NCI-H446 treated with DMSO at 0.1 percent for 48 hours (cell line): ENCODE measurements around the gene OSCAR.
A peak's percentile ranks its signal among the peaks of the same experiment; 100 is the strongest.
"Not testable (repeated sequence)": the region's sequence is repeated elsewhere in the genome, so short reads cannot be mapped to it uniquely, and the experiment has no call there.

Source experiments
- DNase-seq: peaks from one replicate; lab custom pipeline; 2025; lab: John Stamatoyannopoulos, UW

OSCAR gene

DNA sequence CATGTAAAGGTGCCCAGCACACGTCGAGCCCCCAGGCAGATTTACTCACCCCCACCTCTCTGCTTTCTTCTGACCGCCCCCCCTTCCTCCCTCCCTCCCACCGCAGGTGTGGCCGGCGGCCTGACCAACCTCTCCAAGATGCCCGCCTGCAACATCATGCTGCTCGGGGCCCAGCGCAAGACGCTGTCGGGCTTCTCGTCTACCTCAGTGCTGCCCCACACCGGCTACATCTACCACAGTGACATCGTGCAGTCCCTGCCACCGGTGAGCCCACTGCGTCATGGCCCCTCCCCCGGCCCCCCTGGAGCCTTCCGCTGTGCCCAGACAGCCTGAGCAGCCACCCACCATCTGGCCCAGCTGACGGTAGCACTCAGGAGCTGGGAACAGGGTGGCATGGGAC, 23.8 kb upstream of the OSCAR start:
- DNase-seq = no peak

DNA sequence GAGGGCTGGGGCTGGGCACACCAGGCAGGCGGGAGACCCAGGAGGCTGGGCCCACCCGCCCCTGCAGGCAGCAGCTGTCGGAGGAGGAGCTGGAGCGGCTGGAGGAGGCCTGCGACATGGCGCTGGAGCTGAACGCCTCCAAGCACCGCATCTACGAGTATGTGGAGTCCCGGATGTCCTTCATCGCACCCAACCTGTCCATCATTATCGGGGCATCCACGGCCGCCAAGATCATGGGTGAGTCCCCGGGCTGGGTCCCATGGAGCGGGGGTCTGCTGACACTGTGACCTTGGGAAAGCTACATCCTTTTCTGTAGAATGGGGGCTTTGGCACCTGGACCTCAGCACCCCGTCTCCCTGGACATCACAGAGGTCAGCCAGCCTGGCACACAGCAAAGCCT, 23.1 kb upstream of the OSCAR start:
- no peak for DNase-seq

DNA sequence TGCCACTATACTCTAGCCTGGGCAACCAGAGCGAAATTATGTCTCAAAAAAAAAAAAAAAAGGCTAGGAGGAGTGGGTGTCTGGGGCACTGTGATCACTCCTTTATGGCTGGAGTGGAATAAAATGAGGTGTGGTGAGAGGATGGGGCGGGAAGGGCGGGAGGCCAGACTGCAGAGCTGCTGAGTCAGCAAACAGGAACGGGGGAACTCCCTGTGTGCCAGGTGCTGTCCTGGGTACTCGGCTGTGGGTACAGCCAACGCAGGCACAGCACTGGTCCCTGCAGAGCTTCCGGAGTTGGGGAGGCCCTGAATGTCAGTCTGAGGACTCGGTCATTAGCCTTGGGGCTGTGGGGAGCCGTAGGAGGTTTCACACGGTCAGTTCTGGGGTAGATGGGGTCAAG, 20.7 kb upstream of the OSCAR start:
- DNase-seq = no peak

DNA sequence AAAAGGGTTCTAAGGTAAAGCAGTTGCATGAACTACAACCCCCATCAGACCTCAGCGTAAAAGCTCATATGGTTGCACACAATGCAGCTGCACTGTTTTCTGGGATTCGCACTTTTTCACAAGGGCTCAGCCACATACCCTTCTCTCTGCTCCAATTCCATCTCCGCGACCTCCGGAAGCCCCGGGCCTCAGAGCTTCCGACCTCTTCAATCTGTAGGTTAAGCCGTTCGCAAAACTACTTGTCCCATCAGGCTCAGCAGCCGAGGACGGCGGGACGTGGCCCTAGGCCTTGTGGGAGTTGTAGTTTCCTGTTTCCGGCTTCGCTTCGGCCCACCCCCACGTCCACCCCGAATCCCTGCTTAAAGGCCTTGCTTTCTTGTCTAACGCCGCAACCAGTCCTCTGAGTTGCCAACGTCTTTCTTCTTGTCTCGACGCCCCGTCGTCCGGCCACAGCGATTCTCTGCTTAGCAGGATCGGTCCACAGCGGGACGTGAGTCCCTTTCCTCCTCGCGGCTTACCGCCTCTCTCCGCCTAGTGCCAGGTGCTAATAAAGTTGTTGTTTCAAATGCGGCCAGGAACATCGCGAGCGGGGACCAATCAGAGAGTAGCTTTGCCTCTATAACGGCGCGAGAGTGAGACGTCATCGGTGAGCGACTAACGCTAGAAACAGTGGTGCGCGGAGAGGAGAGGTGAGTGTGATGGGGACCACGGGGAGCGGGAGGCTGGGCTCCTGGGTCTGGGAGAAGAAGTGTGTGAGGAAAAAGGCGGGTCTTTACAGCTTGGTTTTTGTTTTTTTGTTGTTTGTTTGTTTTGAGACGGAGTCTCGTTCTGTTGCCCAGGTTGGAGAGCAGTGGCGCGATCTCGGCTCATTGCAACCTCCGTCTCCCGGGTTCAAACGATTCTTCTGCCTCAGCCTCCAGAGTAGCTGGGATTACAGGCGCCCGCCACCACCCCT, 14.8 kb upstream of the OSCAR start, which contains the start of the genes PRPF31 and TFPT:
TSS of gene PRPF31 (plus strand) at position 646 of the 955 bp plus-strand sequence. CDS start 2,525 bp downstream, outside the sequence.
TSS of gene TFPT (minus strand) at position 549 of the 955 bp plus-strand sequence. CDS start at position 161, 388 bp downstream.
- DNase-seq = peak; percentile 97

DNA sequence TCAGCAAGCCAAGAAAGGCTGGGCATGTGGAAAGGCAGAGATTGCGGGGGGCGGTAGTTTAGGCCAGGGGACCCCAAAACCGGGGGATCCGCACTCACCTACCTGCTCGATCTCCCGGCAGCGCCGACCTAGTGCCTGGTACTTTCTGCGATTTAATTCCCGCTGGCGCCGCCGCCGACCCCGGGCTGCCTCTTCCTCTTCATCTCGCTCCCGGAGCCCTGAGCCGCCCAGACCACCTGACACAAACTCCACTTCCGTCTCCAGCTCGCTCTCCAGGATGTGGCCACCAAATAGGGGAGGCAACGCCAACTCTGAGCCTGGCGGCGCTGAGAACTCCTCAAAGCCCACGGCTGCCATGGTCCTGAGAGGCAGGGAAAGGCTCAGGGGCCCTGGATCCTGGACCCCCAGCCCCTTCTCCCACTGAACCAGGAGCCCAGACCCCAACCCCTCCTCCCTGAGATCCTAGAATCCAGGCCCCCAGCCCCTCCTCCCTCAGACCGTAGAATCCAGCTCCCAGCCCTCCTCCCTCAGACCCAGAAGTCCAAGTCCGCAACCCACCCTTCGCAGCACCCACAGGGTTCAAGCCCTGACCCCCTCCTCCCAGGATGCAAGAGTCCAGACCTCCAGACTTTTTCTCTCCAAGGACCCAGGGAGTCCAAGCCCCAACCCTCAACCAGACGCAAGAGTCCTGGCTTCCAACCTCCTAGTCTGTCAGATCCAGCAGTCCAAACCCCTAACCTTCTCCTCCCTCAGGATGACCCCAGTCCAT, 13.9 kb upstream of the OSCAR start:
- DNase-seq = no peak

DNA sequence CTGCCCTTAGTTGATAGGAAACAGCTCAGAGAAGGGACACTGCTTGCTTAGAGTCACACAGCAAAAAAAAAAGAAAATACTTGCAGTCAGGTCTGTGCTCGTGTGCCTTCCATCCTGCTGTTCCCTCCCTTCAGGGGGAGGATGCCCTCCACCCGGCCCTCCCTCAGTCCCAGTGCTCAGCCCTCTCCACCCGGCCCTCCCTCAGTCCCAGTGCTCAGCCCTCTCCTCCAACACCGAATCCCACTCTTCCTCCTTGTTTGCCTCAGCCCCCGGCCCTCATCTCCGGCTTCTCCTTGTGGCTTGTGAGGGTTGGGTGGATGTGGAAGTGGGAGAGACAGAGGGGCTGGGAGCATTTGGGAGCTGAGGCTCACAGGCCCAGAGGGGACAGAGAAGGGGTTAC, 9.0 kb upstream of the OSCAR start:
- no peak for DNase-seq

DNA sequence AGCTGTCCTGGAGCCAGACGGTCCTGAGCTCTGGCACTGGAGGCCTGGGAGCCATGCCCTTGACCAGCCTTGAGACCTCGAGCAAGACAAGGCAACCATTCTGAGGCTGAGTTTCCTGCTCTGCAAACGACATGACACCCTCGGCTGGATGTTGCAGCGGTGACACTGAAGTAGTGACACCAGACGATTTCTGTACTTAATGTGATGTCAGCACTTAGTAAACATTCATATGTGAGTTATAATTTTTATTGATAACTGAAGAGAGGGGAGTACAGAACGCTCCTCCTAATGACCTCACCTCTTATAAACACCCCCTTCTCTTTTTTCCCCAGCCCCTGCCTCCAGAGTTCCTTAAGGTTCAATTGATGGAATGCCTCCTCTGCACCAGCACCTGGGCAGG, 7.9 kb upstream of the OSCAR start:
- no peak for DNase-seq

DNA sequence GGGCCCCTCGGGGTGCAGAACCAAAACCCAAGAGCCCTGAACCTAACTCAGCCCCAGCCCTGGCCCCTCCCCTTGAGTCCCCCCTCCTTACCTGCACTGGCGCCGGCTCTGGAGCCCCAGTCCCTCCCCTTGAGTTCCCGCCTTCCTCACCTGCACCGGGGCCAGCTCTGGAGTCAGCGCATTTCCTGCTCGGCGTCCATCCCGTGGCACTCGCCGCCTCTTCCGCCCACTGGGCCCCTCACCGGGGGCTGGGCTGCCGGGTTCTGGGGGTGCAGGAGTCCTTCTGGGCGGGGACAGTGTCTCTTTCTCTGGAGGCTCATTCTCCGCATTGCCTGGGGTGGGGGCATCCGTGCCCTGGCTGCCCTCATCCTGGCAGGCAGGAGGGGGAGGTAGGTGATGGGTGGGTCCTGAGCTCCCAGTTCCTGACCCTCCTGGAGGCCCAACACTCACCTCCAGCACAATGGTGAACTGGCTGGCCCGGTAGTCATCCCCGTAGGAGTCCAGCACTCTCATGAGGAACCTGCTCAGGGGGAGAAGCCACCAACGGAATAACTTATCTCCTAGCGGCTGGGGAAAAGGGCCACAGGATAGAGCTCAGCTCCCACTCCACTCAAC, 7.4 kb upstream of the OSCAR start:
- no peak for DNase-seq

DNA sequence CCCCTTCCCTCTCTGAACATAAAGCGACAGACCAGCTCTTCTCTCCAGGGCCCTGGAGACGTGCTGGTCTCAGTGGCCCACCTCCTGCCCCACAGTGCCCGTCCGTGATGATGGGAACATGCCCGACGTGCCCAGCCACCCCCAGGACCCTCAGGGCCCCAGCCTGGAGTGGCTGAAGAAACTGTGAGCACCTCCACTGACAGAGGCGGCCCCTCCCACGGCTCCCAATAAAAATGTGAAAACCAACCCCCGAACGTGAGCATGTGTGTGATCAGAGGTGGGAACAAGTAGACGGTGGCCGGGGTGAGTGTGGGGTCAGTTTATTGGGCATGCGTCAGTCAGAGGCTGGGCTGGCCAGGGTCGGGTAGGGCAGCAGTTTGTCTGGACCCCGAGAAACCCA, 6.1 kb upstream of the OSCAR start:
- DNase-seq = no peak

DNA sequence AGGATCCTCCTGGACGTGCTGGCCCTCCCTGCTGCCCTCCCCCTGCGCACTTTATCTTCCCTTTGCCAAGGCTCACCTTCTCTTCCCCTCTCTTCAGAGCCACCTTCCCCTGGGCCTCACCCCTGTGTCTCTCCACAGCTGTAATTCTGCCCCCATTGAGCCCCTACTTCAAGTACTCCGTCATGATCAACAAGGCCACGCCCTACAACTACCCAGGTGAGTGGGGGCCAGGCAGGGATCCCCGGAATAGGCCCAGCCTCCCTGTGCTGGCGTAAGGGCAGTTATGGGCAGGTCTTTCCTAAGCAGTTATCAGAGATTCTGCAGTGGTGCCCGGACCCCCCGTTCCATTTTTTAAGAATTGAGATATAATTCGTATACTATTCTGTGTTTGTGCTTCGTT, 5.2 kb upstream of the OSCAR start:
- DNase-seq = no peak

DNA sequence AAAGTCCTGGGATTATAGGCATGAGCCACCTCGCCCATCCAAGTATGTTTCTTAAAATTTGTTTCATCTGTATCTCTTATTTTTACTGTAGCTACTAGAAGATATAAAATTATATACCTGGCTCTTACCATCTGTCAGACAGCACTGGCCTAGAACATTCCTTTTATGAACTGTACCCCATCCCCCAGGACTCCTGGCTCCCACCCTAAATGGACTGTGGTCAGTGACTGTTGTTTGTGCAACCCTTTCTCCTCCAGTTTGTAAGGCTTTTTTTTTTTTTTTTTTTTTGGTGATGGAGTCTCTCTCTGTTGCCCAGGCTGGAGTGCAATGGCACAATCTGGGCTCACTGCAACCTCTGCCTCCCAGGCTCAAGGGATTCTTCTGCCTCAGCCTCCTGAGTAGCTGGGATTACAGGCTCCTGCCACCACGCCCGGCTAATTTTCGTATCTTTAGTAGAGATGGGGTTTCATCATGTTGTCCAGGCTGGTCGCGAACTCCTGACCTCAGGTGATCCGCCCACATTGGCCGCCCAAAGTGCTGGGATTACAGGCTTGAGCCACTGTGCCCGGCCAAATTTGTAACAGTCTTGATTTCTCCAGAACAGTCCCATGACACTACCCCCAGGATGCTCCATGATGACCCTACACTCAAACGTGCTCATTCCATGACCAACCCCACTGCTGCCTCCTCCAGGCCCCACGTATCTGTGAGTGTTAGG, 4.6 kb upstream of the OSCAR start:
- no peak for DNase-seq

DNA sequence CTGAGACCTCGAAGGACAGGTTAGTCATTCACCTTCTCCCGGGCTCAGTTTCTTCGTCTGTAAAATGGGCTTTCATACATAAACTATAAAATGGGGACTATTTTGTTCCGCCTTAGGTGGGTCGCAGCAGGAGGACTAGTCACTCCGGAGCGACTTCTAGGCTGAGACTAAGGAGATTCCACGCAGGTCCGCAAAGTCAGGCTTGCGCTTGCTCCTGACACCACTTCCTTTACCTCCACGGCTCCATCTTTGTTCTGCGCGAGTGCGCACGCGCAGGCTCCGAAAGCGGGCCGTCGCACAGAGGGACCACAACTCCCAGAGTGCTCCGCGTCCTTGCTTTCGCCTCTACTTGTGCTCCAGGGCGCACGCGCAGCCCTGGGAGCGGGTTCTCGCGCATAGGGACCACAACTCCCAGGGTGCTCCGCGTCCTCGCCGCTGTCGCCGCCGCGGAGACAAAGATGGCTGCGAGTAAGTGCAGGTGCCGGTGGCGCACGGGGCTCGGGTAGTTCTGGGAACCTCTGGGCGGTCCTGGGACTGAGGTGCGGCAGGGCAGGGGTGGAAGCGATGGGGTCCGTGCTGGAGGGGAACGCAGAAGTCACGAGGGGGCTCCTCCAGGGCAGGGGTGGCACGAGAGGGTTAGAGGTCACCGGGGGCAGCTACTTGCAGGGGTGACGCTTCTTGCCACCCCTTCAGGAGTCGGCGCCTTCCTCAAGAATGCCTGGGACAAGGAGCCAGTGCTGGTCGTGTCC, 2.0 kb upstream of the OSCAR start, which contains the start of gene NDUFA3:
TSS of gene NDUFA3 (plus strand) at position 435 of the 749 bp plus-strand sequence. CDS start at position 459, 24 bp downstream.
- DNase-seq = peak; percentile 95

DNA sequence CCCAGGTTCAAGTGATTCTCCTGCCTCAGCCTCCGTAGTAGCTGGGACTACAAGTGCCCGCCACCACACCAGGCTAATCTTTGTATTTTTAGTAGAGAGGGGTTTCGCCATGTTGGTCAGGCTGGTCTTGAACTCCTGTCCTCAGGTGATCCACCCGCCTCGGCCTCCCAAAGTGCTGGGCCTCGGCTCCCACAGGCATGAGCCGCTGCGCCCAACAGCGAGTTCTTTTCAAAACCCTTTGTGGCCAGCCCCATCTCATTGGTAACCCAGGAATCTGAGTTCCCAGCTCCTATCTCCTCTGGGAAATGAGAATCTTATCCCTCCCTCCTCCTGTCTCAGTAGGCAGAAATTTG, 724 bp downstream of the OSCAR start:
- DNase-seq = not testable (repeated sequence)

DNA sequence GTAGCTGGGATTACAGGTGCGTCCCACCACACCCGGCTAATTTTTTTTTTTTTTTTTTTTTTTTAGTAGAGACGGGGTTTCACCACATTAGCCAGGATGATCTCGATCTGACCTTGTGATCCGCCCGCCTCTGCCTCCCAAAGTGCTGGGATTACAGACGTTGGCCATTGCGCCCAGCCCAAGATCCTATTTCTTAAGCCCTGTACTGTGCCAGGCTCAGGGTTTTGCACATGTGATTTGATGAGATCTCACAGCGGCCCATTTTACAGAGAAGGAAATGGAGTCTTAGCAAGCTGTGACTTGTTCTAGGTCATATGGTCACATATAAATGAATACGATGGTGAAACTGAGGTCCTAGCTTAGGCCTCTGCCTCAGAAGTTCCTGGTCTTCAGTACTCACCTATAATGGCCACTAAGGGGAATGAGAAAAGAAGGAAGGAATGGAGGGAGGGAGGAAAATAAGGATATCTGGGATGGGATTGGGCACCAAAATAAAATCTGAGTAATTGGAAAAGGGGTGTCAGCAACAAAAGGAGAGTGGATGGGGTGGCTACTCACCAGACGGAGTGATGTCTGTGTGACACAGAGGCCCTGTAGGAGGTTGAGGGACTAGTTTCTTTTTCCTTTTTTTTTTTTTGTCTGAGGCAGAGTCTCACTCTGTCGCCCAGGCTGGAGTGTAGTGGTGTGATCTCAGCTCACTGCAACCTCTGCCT, 1.3 kb downstream of the OSCAR start:
- DNase-seq = no peak

DNA sequence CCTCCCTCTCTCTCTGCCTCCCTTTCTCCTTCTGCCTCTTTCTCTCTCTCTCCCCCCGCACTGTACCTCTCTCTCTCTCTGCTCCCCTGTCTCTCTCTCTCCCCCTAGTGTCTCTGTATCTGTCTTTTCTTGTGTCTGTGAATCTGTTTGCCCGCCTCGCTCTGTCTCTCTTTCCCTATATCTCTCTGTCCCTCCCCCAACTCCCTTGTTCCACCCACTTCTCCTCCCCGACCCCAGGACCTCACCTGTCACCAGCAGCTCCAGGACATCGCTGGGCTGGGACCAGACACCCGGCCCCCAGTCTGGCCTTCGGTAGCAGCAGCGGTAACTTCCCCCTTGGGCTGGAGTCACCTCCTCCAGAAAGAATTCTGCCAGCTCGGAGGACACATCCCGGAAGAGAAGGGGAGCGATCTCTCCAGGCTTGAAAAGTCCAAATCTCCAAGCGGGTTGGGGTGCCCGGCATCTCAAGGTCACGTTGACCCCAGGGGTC, 3.9 kb downstream of the OSCAR start:
- no peak for DNase-seq

DNA sequence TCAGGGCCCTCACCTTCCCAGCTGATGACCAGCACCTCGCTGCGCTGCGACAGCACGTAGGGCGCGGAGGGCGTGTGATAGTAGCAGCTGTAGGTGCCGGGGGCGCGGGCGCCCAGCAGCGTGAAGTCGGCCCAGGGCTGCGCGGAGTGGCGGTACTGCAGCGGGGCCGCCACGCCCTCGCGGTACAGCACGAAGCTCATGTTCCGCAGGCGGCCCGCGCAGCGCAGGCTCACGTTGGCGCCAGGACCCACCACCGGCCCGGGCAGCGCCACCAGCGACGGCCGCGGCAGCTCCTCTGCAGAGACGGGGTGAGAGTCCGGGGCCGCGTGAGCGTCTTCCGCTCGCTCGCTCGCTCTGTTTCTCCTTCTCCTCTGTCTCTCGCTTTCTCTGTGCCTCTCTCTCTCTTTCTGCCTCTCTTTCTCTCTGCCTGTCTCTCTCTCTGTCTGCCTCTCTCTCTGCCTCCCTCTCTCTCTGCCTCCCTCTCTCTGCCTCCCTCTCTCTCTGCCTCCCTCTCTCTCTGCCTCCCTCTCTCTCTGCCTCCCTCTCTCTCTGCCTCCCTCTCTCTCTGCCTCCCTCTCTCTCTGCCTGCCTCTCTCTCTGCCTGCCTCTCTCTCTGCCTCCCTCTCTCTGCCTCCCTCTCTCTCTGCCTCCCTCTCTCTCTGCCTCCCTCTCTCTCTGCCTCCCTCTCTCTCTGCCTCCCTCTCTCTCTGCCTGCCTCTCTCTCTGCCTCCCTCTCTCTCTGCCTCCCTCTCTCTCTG, 4.6 kb downstream of the OSCAR start:
- not testable (repeated sequence) for DNase-seq

DNA sequence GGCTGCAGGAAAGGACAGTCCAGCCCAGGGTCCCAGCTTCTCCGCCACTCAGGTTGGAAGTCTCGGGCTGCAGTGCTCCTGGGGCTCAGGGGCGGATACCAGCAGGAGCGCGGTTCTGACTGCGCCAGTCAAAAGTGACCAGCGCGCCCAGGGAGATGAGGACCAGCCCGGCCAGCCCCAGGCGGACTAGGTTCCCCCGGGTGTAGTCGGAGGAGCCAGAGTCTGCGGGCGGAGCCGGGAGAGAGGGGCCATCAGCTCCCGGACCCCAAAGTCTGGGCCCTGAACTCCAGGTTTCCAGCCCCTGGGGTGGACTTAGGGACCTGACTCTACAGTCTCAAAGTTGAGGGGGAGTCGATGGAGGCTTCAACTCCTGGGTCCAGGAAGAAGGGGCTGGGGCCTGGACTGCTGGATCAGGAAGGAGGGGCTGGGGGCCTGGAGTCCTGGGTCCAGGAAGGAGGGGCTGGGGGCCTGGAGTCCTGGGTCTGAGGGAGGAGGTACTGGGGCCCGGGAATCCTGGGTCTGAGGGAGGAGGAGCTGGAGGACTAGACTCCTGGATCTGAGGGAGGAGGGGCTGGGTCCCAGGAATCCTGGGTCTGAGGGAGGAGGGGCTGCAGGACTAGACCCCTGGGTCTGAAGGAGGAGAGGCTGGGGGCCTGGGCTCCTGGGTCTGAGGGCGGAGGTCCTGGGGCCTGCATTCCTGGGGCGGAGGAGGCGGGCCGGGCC, 5.3 kb downstream of the OSCAR start:
- DNase-seq = no peak

DNA sequence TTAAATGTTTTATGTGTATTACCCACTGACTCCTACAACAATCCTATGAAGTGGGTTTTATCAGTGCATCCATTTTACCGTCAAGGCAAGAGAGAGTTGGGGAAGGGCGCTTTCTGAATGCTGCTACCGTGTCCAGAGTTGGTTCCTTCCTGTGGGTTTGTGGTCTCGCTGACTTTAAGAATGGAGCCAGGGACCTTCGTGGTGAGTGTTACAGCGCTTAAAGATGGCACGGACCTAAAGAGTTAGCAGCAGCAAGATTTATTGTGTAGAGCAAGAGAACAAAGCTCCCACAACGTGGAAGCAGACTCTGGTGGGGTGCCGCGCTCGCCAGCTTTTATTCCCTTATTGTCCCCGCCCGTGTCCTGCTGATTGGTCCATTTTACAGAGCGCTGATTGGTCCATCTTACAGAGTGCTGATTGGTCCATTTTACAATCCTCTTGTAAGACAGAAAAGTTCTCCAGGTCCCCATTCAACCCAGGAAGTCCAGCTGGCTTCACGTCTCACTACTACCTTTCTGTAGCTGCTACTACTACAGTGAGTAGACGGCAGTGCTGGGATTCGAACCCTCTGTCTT, 6.1 kb downstream of the OSCAR start:
- DNase-seq = no peak
